HEK293 (cell line): ENCODE data around the gene URM1.

ENCODE experiments used
- GLIS1 ChIP-seq: fragments of 450-650 bp; formaldehyde crosslinking; IDR thresholded peaks from 2 replicates; pipeline ENCODE4 v1.5.1; 2016; ENCODE audit warnings: missing biosample characterization, missing genetic modification characterization
- MEIS1 ChIP-seq: sonication (generic); formaldehyde crosslinking; IDR thresholded peaks from 2 replicates; pipeline ENCODE4 v1.8.1; 2022; ENCODE audit warnings: missing genetic modification reagents, mild to moderate bottlenecking, borderline replicate concordance
- MZF1 ChIP-seq: fragments of 450-650 bp; formaldehyde crosslinking; IDR thresholded peaks from 2 replicates; pipeline ENCODE4 v1.5.1; 2017; ENCODE audit warnings: missing biosample characterization, missing genetic modification characterization, borderline replicate concordance
- ZBTB17 ChIP-seq: fragments of 450-650 bp; formaldehyde crosslinking; IDR thresholded peaks from 2 replicates; pipeline ENCODE4 v1.5.1; 2016; ENCODE audit warnings: missing biosample characterization, missing genetic modification characterization
- ZFP41 ChIP-seq: fragments of 450-650 bp; formaldehyde crosslinking; IDR thresholded peaks from 2 replicates; pipeline ENCODE4 v1.5.1; 2016; ENCODE audit warnings: missing biosample characterization, missing genetic modification characterization, borderline replicate concordance
- ZNF112 ChIP-seq: fragments of 450-650 bp; formaldehyde crosslinking; IDR thresholded peaks from 2 replicates; pipeline ENCODE4 v1.5.0; 2017; ENCODE audit warnings: missing biosample characterization, missing genetic modification characterization
- ZNF121 ChIP-seq: fragments of 450-650 bp; formaldehyde crosslinking; IDR thresholded peaks from 2 replicates; pipeline ENCODE4 v1.5.1; 2016; ENCODE audit warnings: missing biosample characterization, missing genetic modification characterization
- ZNF155 ChIP-seq: fragments of 450-650 bp; formaldehyde crosslinking; IDR thresholded peaks from 2 replicates; pipeline ENCODE4 v1.5.1; 2016; ENCODE audit warnings: missing biosample characterization, missing genetic modification characterization
- ZNF23 ChIP-seq: fragments of 450-650 bp; formaldehyde crosslinking; IDR thresholded peaks from 2 replicates; pipeline ENCODE4 v1.5.1; 2016; ENCODE audit warnings: missing biosample characterization, missing genetic modification characterization, borderline replicate concordance
- ZNF292 ChIP-seq: fragments of 450-650 bp; formaldehyde crosslinking; IDR thresholded peaks from 2 replicates; pipeline ENCODE4 v1.5.1; 2016; ENCODE audit warnings: low read depth, missing biosample characterization, missing genetic modification characterization, borderline replicate concordance
- ZNF324 ChIP-seq: fragments of 450-650 bp; formaldehyde crosslinking; IDR thresholded peaks from 2 replicates; pipeline ENCODE4 v1.5.1; 2016; ENCODE audit warnings: missing biosample characterization, missing genetic modification characterization
- ZNF366 ChIP-seq: fragments of 450-650 bp; formaldehyde crosslinking; conservative IDR thresholded peaks from 2 replicates; pipeline ENCODE4 v1.5.1; 2016; ENCODE audit warnings: missing biosample characterization, missing genetic modification characterization
- ZNF404 ChIP-seq: fragments of 450-650 bp; formaldehyde crosslinking; IDR thresholded peaks from 2 replicates; pipeline ENCODE4 v1.5.1; 2017; ENCODE audit warnings: missing biosample characterization, missing genetic modification characterization
- ZNF433 ChIP-seq: fragments of 450-650 bp; formaldehyde crosslinking; IDR thresholded peaks from 2 replicates; pipeline ENCODE4 v1.5.1; 2016; ENCODE audit warnings: missing biosample characterization, missing genetic modification characterization, low read depth
- ZNF777 ChIP-seq: fragments of 450-650 bp; formaldehyde crosslinking; IDR thresholded peaks from 2 replicates; pipeline ENCODE4 v1.5.1; 2017; ENCODE audit warnings: missing biosample characterization, missing genetic modification characterization, borderline replicate concordance
- TF ChIP-seq, protein P1 (sequence below): fragments of 450-650 bp; formaldehyde crosslinking; IDR thresholded peaks from 2 replicates; pipeline ENCODE4 v1.5.1; 2017; ENCODE audit warnings: missing biosample characterization, missing genetic modification characterization
- TF ChIP-seq, protein P2 (sequence below): fragments of 450-650 bp; formaldehyde crosslinking; conservative IDR thresholded peaks from 2 replicates; pipeline ENCODE4 v1.5.1; 2016; ENCODE audit warnings: low read depth, missing biosample characterization, missing genetic modification characterization
- TF ChIP-seq, protein P3 (sequence below): fragments of 450-650 bp; formaldehyde crosslinking; IDR thresholded peaks from 2 replicates; pipeline ENCODE4 v1.5.1; 2017; ENCODE audit warnings: missing biosample characterization, missing genetic modification characterization
- TF ChIP-seq, protein P4 (sequence below): fragments of 450-650 bp; formaldehyde crosslinking; IDR thresholded peaks from 2 replicates; pipeline ENCODE4 v1.5.0; 2017; ENCODE audit warnings: missing biosample characterization, missing genetic modification characterization, borderline replicate concordance
- TF ChIP-seq, protein P5 (sequence below): fragments of 450-650 bp; formaldehyde crosslinking; IDR thresholded peaks from 2 replicates; pipeline ENCODE4 v1.5.1; 2016; ENCODE audit warnings: missing biosample characterization, missing genetic modification characterization
- TF ChIP-seq, protein P6 (sequence below): fragments of 450-650 bp; formaldehyde crosslinking; IDR thresholded peaks from 2 replicates; pipeline ENCODE4 v1.5.1; 2016; ENCODE audit warnings: missing biosample characterization, missing genetic modification characterization
- TF ChIP-seq, protein P7 (sequence below): fragments of 450-650 bp; formaldehyde crosslinking; IDR thresholded peaks from 2 replicates; pipeline ENCODE4 v1.5.1; 2016; ENCODE audit warnings: missing biosample characterization, missing genetic modification characterization, borderline replicate concordance

The URM1 gene

DNA sequence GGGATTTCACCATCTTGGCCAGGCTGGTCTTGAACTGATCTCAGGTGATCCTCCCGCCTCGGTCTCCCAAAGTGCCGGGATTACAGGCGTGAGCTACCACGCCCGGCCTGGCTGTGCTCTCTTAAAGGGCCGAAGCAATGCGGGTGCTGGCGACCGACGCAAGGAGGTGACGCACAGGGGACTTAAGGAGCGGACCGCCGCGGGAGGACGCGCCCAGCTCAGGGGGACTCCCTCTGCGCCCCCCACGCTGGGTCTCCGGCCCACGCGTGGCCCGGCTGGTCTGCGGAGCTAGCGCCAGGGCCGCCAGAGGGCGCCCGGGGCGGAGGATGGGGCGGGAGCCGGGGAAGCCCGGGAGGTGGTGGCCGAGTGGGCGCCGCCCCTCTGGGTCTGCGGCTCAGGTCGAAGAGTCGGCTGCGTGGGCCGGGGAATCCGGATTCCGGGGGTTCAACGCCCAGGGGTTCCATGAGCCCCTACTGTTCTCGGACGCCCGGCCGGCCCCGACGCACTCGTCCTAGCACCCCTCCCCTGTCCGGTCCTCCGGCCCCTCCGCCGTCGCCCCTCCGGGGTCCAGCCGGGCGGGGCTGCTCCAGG is 49.0 kb downstream of the URM1 start (continued):
- TF ChIP-seq ZNF155 (tag by site-specific recombination) (no peak), ZFP41 (tag by site-specific recombination) (no peak), ZNF777 (tag by site-specific recombination) (no peak), ZNF366 (tag by site-specific recombination) (no peak), ZNF404 (tag by site-specific recombination) (no peak), ZNF23 (tag by site-specific recombination) (no peak), ZNF112 (no peak), ZNF324 (tag by site-specific recombination) (0 out of 2 replicates have a peak, but pooled peaks have one; percentile 32), ZNF292 (tag by site-specific recombination) (no peak), MZF1 (tag by site-specific recombination) (peak; percentile 70; the same call in 1 of the 2 replicates), ZBTB17 (tag by site-specific recombination) (peak; percentile 11; the same call in 1 of the 2 replicates), GLIS1 (tag by site-specific recombination) (peak; percentile 90), MEIS1 (CRISPR knock-in tag) (no peak), ZNF433 (tag by site-specific recombination) (no peak), ZNF121 (tag by site-specific recombination) (no peak)
- TF ChIP-seq, protein P1, sequence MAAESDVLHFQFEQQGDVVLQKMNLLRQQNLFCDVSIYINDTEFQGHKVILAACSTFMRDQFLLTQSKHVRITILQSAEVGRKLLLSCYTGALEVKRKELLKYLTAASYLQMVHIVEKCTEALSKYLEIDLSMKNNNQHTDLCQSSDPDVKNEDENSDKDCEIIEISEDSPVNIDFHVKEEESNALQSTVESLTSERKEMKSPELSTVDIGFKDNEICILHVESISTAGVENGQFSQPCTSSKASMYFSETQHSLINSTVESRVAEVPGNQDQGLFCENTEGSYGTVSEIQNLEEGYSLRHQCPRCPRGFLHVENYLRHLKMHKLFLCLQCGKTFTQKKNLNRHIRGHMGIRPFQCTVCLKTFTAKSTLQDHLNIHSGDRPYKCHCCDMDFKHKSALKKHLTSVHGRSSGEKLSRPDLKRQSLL (tag by site-specific recombination), result no peak
- TF ChIP-seq, protein P2, sequence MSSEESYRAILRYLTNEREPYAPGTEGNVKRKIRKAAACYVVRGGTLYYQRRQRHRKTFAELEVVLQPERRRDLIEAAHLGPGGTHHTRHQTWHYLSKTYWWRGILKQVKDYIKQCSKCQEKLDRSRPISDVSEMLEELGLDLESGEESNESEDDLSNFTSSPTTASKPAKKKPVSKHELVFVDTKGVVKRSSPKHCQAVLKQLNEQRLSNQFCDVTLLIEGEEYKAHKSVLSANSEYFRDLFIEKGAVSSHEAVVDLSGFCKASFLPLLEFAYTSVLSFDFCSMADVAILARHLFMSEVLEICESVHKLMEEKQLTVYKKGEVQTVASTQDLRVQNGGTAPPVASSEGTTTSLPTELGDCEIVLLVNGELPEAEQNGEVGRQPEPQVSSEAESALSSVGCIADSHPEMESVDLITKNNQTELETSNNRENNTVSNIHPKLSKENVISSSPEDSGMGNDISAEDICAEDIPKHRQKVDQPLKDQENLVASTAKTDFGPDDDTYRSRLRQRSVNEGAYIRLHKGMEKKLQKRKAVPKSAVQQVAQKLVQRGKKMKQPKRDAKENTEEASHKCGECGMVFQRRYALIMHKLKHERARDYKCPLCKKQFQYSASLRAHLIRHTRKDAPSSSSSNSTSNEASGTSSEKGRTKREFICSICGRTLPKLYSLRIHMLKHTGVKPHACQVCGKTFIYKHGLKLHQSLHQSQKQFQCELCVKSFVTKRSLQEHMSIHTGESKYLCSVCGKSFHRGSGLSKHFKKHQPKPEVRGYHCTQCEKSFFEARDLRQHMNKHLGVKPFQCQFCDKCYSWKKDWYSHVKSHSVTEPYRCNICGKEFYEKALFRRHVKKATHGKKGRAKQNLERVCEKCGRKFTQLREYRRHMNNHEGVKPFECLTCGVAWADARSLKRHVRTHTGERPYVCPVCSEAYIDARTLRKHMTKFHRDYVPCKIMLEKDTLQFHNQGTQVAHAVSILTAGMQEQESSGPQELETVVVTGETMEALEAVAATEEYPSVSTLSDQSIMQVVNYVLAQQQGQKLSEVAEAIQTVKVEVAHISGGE (tag by site-specific recombination), result no peak
- TF ChIP-seq, protein P3, sequence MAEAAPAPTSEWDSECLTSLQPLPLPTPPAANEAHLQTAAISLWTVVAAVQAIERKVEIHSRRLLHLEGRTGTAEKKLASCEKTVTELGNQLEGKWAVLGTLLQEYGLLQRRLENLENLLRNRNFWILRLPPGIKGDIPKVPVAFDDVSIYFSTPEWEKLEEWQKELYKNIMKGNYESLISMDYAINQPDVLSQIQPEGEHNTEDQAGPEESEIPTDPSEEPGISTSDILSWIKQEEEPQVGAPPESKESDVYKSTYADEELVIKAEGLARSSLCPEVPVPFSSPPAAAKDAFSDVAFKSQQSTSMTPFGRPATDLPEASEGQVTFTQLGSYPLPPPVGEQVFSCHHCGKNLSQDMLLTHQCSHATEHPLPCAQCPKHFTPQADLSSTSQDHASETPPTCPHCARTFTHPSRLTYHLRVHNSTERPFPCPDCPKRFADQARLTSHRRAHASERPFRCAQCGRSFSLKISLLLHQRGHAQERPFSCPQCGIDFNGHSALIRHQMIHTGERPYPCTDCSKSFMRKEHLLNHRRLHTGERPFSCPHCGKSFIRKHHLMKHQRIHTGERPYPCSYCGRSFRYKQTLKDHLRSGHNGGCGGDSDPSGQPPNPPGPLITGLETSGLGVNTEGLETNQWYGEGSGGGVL (tag by site-specific recombination), result peak; percentile 44
- TF ChIP-seq, protein P4, sequence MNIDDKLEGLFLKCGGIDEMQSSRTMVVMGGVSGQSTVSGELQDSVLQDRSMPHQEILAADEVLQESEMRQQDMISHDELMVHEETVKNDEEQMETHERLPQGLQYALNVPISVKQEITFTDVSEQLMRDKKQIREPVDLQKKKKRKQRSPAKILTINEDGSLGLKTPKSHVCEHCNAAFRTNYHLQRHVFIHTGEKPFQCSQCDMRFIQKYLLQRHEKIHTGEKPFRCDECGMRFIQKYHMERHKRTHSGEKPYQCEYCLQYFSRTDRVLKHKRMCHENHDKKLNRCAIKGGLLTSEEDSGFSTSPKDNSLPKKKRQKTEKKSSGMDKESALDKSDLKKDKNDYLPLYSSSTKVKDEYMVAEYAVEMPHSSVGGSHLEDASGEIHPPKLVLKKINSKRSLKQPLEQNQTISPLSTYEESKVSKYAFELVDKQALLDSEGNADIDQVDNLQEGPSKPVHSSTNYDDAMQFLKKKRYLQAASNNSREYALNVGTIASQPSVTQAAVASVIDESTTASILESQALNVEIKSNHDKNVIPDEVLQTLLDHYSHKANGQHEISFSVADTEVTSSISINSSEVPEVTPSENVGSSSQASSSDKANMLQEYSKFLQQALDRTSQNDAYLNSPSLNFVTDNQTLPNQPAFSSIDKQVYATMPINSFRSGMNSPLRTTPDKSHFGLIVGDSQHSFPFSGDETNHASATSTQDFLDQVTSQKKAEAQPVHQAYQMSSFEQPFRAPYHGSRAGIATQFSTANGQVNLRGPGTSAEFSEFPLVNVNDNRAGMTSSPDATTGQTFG (tag by site-specific recombination), result no peak
- TF ChIP-seq, protein P5, sequence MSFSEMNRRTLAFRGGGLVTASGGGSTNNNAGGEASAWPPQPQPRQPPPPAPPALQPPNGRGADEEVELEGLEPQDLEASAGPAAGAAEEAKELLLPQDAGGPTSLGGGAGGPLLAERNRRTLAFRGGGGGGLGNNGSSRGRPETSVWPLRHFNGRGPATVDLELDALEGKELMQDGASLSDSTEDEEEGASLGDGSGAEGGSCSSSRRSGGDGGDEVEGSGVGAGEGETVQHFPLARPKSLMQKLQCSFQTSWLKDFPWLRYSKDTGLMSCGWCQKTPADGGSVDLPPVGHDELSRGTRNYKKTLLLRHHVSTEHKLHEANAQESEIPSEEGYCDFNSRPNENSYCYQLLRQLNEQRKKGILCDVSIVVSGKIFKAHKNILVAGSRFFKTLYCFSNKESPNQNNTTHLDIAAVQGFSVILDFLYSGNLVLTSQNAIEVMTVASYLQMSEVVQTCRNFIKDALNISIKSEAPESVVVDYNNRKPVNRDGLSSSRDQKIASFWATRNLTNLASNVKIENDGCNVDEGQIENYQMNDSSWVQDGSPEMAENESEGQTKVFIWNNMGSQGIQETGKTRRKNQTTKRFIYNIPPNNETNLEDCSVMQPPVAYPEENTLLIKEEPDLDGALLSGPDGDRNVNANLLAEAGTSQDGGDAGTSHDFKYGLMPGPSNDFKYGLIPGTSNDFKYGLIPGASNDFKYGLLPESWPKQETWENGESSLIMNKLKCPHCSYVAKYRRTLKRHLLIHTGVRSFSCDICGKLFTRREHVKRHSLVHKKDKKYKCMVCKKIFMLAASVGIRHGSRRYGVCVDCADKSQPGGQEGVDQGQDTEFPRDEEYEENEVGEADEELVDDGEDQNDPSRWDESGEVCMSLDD (tag by site-specific recombination), result peak; percentile 69
- TF ChIP-seq, protein P6, sequence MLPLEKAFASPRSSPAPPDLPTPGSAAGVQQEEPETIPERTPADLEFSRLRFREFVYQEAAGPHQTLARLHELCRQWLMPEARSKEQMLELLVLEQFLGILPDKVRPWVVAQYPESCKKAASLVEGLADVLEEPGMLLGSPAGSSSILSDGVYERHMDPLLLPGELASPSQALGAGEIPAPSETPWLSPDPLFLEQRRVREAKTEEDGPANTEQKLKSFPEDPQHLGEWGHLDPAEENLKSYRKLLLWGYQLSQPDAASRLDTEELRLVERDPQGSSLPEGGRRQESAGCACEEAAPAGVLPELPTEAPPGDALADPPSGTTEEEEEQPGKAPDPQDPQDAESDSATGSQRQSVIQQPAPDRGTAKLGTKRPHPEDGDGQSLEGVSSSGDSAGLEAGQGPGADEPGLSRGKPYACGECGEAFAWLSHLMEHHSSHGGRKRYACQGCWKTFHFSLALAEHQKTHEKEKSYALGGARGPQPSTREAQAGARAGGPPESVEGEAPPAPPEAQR, result no peak
- TF ChIP-seq, protein P7, sequence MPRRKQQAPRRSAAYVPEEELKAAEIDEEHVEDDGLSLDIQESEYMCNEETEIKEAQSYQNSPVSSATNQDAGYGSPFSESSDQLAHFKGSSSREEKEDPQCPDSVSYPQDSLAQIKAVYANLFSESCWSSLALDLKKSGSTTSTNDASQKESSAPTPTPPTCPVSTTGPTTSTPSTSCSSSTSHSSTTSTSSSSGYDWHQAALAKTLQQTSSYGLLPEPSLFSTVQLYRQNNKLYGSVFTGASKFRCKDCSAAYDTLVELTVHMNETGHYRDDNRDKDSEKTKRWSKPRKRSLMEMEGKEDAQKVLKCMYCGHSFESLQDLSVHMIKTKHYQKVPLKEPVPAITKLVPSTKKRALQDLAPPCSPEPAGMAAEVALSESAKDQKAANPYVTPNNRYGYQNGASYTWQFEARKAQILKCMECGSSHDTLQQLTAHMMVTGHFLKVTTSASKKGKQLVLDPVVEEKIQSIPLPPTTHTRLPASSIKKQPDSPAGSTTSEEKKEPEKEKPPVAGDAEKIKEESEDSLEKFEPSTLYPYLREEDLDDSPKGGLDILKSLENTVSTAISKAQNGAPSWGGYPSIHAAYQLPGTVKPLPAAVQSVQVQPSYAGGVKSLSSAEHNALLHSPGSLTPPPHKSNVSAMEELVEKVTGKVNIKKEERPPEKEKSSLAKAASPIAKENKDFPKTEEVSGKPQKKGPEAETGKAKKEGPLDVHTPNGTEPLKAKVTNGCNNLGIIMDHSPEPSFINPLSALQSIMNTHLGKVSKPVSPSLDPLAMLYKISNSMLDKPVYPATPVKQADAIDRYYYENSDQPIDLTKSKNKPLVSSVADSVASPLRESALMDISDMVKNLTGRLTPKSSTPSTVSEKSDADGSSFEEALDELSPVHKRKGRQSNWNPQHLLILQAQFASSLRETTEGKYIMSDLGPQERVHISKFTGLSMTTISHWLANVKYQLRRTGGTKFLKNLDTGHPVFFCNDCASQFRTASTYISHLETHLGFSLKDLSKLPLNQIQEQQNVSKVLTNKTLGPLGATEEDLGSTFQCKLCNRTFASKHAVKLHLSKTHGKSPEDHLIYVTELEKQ, result no peak
